Neuronal stem cell (in vitro differentiated cells): ENCODE measurements around the gene NSD2.

Experiments used
- DNase-seq: peaks from one replicate; pipeline ENCODE4 v3.0.0-alpha.2; 2013; ENCODE audit warnings: low spot score
- H2AFZ ChIP-seq: one replicate; pipeline ENCODE4 v1.6.1; 2013; ENCODE audit warnings: mild to moderate bottlenecking, low read length, inconsistent platforms
- H2AK5ac ChIP-seq: 2 replicates; pipeline ENCODE4 v1.6.1; 2013; ENCODE audit warnings: low read depth, mild to moderate bottlenecking, inconsistent platforms, low read length, moderate library complexity, mixed read lengths
- H2BK120ac ChIP-seq: 2 replicates; pipeline ENCODE4 v1.6.1; 2013; ENCODE audit warnings: low read depth, mild to moderate bottlenecking, inconsistent platforms, low read length, moderate library complexity, mixed read lengths
- H2BK12ac ChIP-seq: one replicate; pipeline ENCODE4 v1.6.1; 2013; ENCODE audit warnings: low read length, inconsistent platforms
- H2BK15ac ChIP-seq: 2 replicates; pipeline ENCODE4 v1.6.1; 2013; ENCODE audit warnings: mild to moderate bottlenecking, low read length, inconsistent platforms, mixed read lengths
- H2BK5ac ChIP-seq: one replicate; pipeline ENCODE4 v1.6.1; 2013; ENCODE audit warnings: inconsistent platforms, mild to moderate bottlenecking, low read length, moderate library complexity
- H3K14ac ChIP-seq: one replicate; pipeline ENCODE4 v1.6.1; 2013; ENCODE audit warnings: low read length, inconsistent platforms
- H3K18ac ChIP-seq: 2 replicates; pipeline ENCODE4 v1.6.1; 2013; ENCODE audit warnings: low read length, inconsistent platforms
- H3K23ac ChIP-seq: 2 replicates; pipeline ENCODE4 v1.6.1; 2013; ENCODE audit warnings: low read depth, mild to moderate bottlenecking, mixed read lengths, low read length, inconsistent platforms; ENCODE audit not compliant: poor library complexity
- H3K27ac ChIP-seq: replicated peaks from 3 replicates; pipeline ENCODE4 v1.5.1; 2013; ENCODE audit warnings: low read length, inconsistent platforms
- H3K27me3 ChIP-seq, 3 experiments: 2 replicates each; pipeline ENCODE4 v1.6.1; 2013; ENCODE audit warnings: low read length in 3 of 3, mild to moderate bottlenecking in 2 of 3, inconsistent platforms in 1 of 3, low read depth in 1 of 3, mixed read lengths in 1 of 3, moderate library complexity in 1 of 3; ENCODE audit not compliant: control insufficient read depth in 3 of 3, insufficient read depth in 3 of 3
- H3K36me3 ChIP-seq, 2 donors: replicated peaks in 1 of 2; 2 replicates each; pipeline ENCODE4 v1.6.1; 2013; ENCODE audit warnings: low read length in 2 of 2; ENCODE audit not compliant: control insufficient read depth in 2 of 2, insufficient read depth in 2 of 2
- H3K4ac ChIP-seq: 2 replicates; pipeline ENCODE4 v1.6.1; 2013; ENCODE audit warnings: inconsistent platforms, mild to moderate bottlenecking, low read length, moderate library complexity
- H3K4me1 ChIP-seq, 2 donors: 1 replicate in 1 of 2; 2 replicates in 1 of 2; pipeline ENCODE4 v1.6.1; 2013; ENCODE audit warnings: low read length in 2 of 2, low read depth in 1 of 2; ENCODE audit not compliant: control insufficient read depth in 2 of 2, insufficient read depth in 1 of 2
- H3K4me2 ChIP-seq: one replicate; pipeline ENCODE4 v1.6.1; 2013; ENCODE audit warnings: mild to moderate bottlenecking, low read length, inconsistent platforms; ENCODE audit not compliant: insufficient read depth, poor library complexity, severe bottlenecking
- H3K4me3 ChIP-seq, 2 donors: 2 replicates each; pipeline ENCODE4 v1.5.1; 2013; ENCODE audit warnings: low read length in 2 of 2, mild to moderate bottlenecking in 2 of 2, inconsistent platforms in 1 of 2, moderate library complexity in 1 of 2
- H3K79me1 ChIP-seq: one replicate; pipeline ENCODE4 v1.6.1; 2013; ENCODE audit warnings: low read depth, mild to moderate bottlenecking, inconsistent platforms, low read length, moderate library complexity
- H3K9ac ChIP-seq: one replicate; pipeline ENCODE4 v1.6.1; 2013; ENCODE audit warnings: mild to moderate bottlenecking, low read depth, low read length, inconsistent platforms; ENCODE audit not compliant: poor library complexity
- H3K9me3 ChIP-seq, 2 donors: replicated peaks in 1 of 2; 2 replicates each; pipeline versions ENCODE3 to v1.6.1; 2013; ENCODE audit warnings: low read length in 2 of 2, mild to moderate bottlenecking in 2 of 2, inconsistent platforms in 1 of 2, low read depth in 1 of 2, mixed read lengths in 1 of 2, moderate library complexity in 1 of 2; ENCODE audit not compliant: control insufficient read depth in 2 of 2, insufficient read depth in 1 of 2
- H4K8ac ChIP-seq: one replicate; pipeline ENCODE4 v1.6.1; 2013; ENCODE audit warnings: low read depth, mild to moderate bottlenecking, inconsistent platforms, low read length, moderate library complexity
- H4K91ac ChIP-seq: one replicate; pipeline ENCODE4 v1.6.1; 2013; ENCODE audit warnings: low read length, low read depth, mild to moderate bottlenecking, inconsistent platforms; ENCODE audit not compliant: poor library complexity
- WGBS, 2 donors: extraction: QIAGEN DNeasy Blood & Tissue Kit; methylation state at CpG; one replicate each; pipeline ENCODE4 v1.1.7; 2013; ENCODE audit warnings: missing lambda C conversion rate in 2 of 2, mixed read lengths in 1 of 2; ENCODE audit not compliant: insufficient read length in 2 of 2, insufficient replicate concordance in 1 of 2; ENCODE audit errors: extremely low coverage in 2 of 2; 5-methylcytosine and 5-hydroxymethylcytosine counted together

NSD2 gene

GRCh38 chr4:1974840-1975239, 103.6 kb downstream of the NSD2 start:
- no peak overlapping the region for H4K8ac ChIP-seq
- no peaks in the 10 kb centered on the region for H3K27me3 ChIP-seq
- no peak overlapping the region for H2BK5ac ChIP-seq
- no peak overlapping the region for H4K91ac ChIP-seq
- no peak overlapping the region for H3K14ac ChIP-seq
- no peak overlapping the region for H3K4me2 ChIP-seq
- no peaks in the 10 kb centered on the region for H3K4me1 ChIP-seq
- H3K9ac ChIP-seq: no peak overlapping the region
- no peak overlapping the region for H2BK120ac ChIP-seq
- H3K4ac ChIP-seq: no peak overlapping the region
- H3K18ac ChIP-seq: no peak overlapping the region
- H3K36me3 ChIP-seq: peaks cover 76 to 100% of the 10 kb centered on the region in 2 donors
- no CpG with 5 or more reads among the region's 8 CpGs for WGBS, 2 donors
- H3K23ac ChIP-seq: peak overlapping the region; percentile 19
- no peak overlapping the region for H2AFZ ChIP-seq
- no peak overlapping the region for H2BK12ac ChIP-seq
- H3K4me3 ChIP-seq: no peak overlapping the region
- H2BK15ac ChIP-seq: no peak overlapping the region
- H2AK5ac ChIP-seq: no peak overlapping the region
- H3K79me1 ChIP-seq: peaks cover 8% of the 10 kb centered on the region
- no peaks in the 10 kb centered on the region for H3K9me3 ChIP-seq
- DNase-seq: no peak
- H3K27ac ChIP-seq: no peak overlapping the region

- H3K4me2 ChIP-seq: no peak overlapping the region
- WGBS, 2 donors: no CpG with 5 or more reads among the region's 14 CpGs
- no peak overlapping the region for H2AFZ ChIP-seq
- no peak overlapping the region for H2BK15ac ChIP-seq
- peaks cover 8% of the 10 kb centered on the region for H3K79me1 ChIP-seq
- H3K14ac ChIP-seq: no peak overlapping the region
- no peak overlapping the region for H4K8ac ChIP-seq
- no peak overlapping the region for H3K4ac ChIP-seq
- H3K27ac ChIP-seq: no peak overlapping the region
- peak overlapping the region; percentile 51 for H3K9ac ChIP-seq
- no peak overlapping the region for H3K4me3 ChIP-seq
- no peaks in the 10 kb centered on the region for H3K4me1 ChIP-seq
- no peak overlapping the region for H3K18ac ChIP-seq
- H3K9me3 ChIP-seq: no peaks in the 10 kb centered on the region
- H2BK120ac ChIP-seq: no peak overlapping the region
- no peak overlapping the region for H2BK5ac ChIP-seq
- peak overlapping the region; percentile 65 for H3K23ac ChIP-seq
- peaks cover 75 to 100% of the 10 kb centered on the region in 2 donors for H3K36me3 ChIP-seq
- DNase-seq: no peak
- H3K27me3 ChIP-seq: no peaks in the 10 kb centered on the region
- no peak overlapping the region for H2AK5ac ChIP-seq
- no peak overlapping the region for H2BK12ac ChIP-seq
- no peak overlapping the region for H4K91ac ChIP-seq
These were observed 104.2 kb downstream of the NSD2 start for GRCh38 chr4:1975391-1975801.

- H3K27me3 ChIP-seq: no peaks in the 10 kb centered on the region
- no peak overlapping the region for H3K4ac ChIP-seq
- peaks cover 74 to 100% of the 10 kb centered on the region in 2 donors for H3K36me3 ChIP-seq
- no peak overlapping the region for H3K18ac ChIP-seq
- H2AK5ac ChIP-seq: no peak overlapping the region
- no peak overlapping the region for H4K8ac ChIP-seq
- no peaks in the 10 kb centered on the region for H3K4me1 ChIP-seq
- H3K9ac ChIP-seq: no peak overlapping the region
- no peak overlapping the region for H3K14ac ChIP-seq
- H3K23ac ChIP-seq: peak overlapping the region; percentile 65
- H3K27ac ChIP-seq: no peak overlapping the region
- no peak overlapping the region for H2BK15ac ChIP-seq
- no peaks in the 10 kb centered on the region for H3K9me3 ChIP-seq
- peaks cover 5% of the 10 kb centered on the region for H3K79me1 ChIP-seq
- H3K4me3 ChIP-seq: no peak overlapping the region
- no peak overlapping the region for H2BK12ac ChIP-seq
- no peak overlapping the region for H3K4me2 ChIP-seq
- H2BK5ac ChIP-seq: no peak overlapping the region
- WGBS, 2 donors: no CpG with 5 or more reads among the region's 11 CpGs
- H4K91ac ChIP-seq: no peak overlapping the region
- H2BK120ac ChIP-seq: no peak overlapping the region
- H2AFZ ChIP-seq: no peak overlapping the region
- DNase-seq: no peak
These were observed 104.7 kb downstream of the NSD2 start for GRCh38 chr4:1975880-1976279.

GRCh38 chr4:1976416-1977352, 105.5 kb downstream of the NSD2 start:
- H3K4me2 ChIP-seq: no peak overlapping the region
- no peaks in the 10 kb centered on the region for H3K4me1 ChIP-seq
- no peak overlapping the region for H4K91ac ChIP-seq
- H3K18ac ChIP-seq: no peak overlapping the region
- no peaks in the 10 kb centered on the region for H3K27me3 ChIP-seq
- H3K36me3 ChIP-seq: peaks cover 74 to 100% of the 10 kb centered on the region in 2 donors
- H2BK15ac ChIP-seq: no peak overlapping the region
- no peak overlapping the region for H3K4me3 ChIP-seq
- H3K27ac ChIP-seq: no peak overlapping the region
- H2BK12ac ChIP-seq: no peak overlapping the region
- no peak overlapping the region for H2AK5ac ChIP-seq
- no peak overlapping the region for H3K4ac ChIP-seq
- H2BK5ac ChIP-seq: no peak overlapping the region
- H2BK120ac ChIP-seq: no peak overlapping the region
- no peak overlapping the region for H3K23ac ChIP-seq
- no peak overlapping the region for H2AFZ ChIP-seq
- DNase-seq: no peak
- no peak overlapping the region for H3K14ac ChIP-seq
- peaks cover 5% of the 10 kb centered on the region for H3K79me1 ChIP-seq
- no peaks in the 10 kb centered on the region for H3K9me3 ChIP-seq
- no CpG with 5 or more reads among the region's 35 CpGs for WGBS, 2 donors
- no peak overlapping the region for H3K9ac ChIP-seq
- H4K8ac ChIP-seq: no peak overlapping the region
